Neuron (in vitro differentiated cells): ENCODE results near the gene DAND5.

Source experiments
- H2AFZ ChIP-seq: one replicate; pipeline ENCODE4 v1.6.1; 2013; ENCODE audit warnings: low read depth, mild to moderate bottlenecking, inconsistent platforms, low read length, moderate library complexity
- H3K27me3 ChIP-seq: one replicate; pipeline ENCODE4 v1.6.1; 2013; ENCODE audit warnings: low read length; ENCODE audit not compliant: insufficient read depth
- H3K36me3 ChIP-seq: one replicate; pipeline ENCODE4 v1.6.1; 2013; ENCODE audit warnings: low read length; ENCODE audit not compliant: insufficient read depth
- H3K4me1 ChIP-seq: one replicate; pipeline ENCODE4 v1.6.1; 2013; ENCODE audit warnings: low read length; ENCODE audit not compliant: insufficient read depth
- H3K4me3 ChIP-seq: 2 replicates; pipeline ENCODE4 v1.5.1; 2013; ENCODE audit warnings: mild to moderate bottlenecking, low read length, moderate library complexity
- H3K9me3 ChIP-seq: one replicate; pipeline ENCODE4 v1.6.1; 2013; ENCODE audit warnings: low read length

DAND5 gene

GRCh38 chr19:13014921-13015280, 45.5 kb downstream of the DAND5 start:
- Histone ChIP-seq H3K36me3 (no peaks in the 10 kb centered on the region), H2AFZ (no peak overlapping the region), H3K4me3 (no peak overlapping the region), H3K4me1 (peaks cover 2% of the 10 kb centered on the region), H3K27me3 (peaks cover 99% of the 10 kb centered on the region), H3K9me3 (peaks cover 4% of the 10 kb centered on the region)

GRCh38 chr19:13015361-13016223, 46.2 kb downstream of the DAND5 start:
- Histone ChIP-seq H3K36me3 (no peaks in the 10 kb centered on the region), H3K27me3 (peaks cover 99% of the 10 kb centered on the region), H3K9me3 (peaks cover 4% of the 10 kb centered on the region), H3K4me1 (peaks cover 2% of the 10 kb centered on the region), H3K4me3 (no peak overlapping the region), H2AFZ (no peak overlapping the region)

- H3K4me1 ChIP-seq, result peaks cover 2% of the 10 kb centered on the region
- no peaks in the 10 kb centered on the region for H3K36me3 ChIP-seq
- H2AFZ ChIP-seq, result no peak overlapping the region
- H3K9me3 ChIP-seq, result peaks cover 4% of the 10 kb centered on the region
- no peak overlapping the region for H3K4me3 ChIP-seq
- peaks cover 99% of the 10 kb centered on the region for H3K27me3 ChIP-seq
Measured at GRCh38 chr19:13016245-13016627, 46.9 kb downstream of the DAND5 start.

- Histone ChIP-seq H3K36me3 (no peaks in the 10 kb centered on the region), H3K9me3 (peaks cover 3% of the 10 kb centered on the region), H3K27me3 (peaks cover 99% of the 10 kb centered on the region), H3K4me1 (peaks cover 2% of the 10 kb centered on the region), H2AFZ (no peak overlapping the region), H3K4me3 (no peak overlapping the region)
Measured at GRCh38 chr19:13016628-13017305, 47.4 kb downstream of the DAND5 start.

GRCh38 chr19:13017306-13018034, 48.1 kb downstream of the DAND5 start:
- Histone ChIP-seq H3K4me3 (no peak overlapping the region), H3K4me1 (peaks cover 2% of the 10 kb centered on the region), H3K27me3 (peaks cover 99% of the 10 kb centered on the region)

GRCh38 chr19:13018035-13018914, 48.9 kb downstream of the DAND5 start:
- no peaks in the 10 kb centered on the region for H3K9me3 ChIP-seq
- peaks cover 98% of the 10 kb centered on the region for H3K27me3 ChIP-seq
- no peak overlapping the region for H2AFZ ChIP-seq
- peaks cover 2% of the 10 kb centered on the region for H3K4me1 ChIP-seq
- no peak overlapping the region for H3K4me3 ChIP-seq
- H3K36me3 ChIP-seq, result no peaks in the 10 kb centered on the region

More at GRCh38 chr19:13017306-13018034, 48.1 kb downstream of the DAND5 start:
- Histone ChIP-seq H3K9me3 (no peaks in the 10 kb centered on the region), H3K36me3 (no peaks in the 10 kb centered on the region), H2AFZ (no peak overlapping the region)

GRCh38 chr19:13019332-13019731, 50.0 kb downstream of the DAND5 start:
- H3K9me3 ChIP-seq, result no peaks in the 10 kb centered on the region
- H3K36me3 ChIP-seq, result no peaks in the 10 kb centered on the region
- H3K27me3 ChIP-seq, result peaks cover 93% of the 10 kb centered on the region
- H3K4me3 ChIP-seq, result no peak overlapping the region
- H3K4me1 ChIP-seq, result no peaks in the 10 kb centered on the region
- no peak overlapping the region for H2AFZ ChIP-seq

- H3K9me3 ChIP-seq, result no peaks in the 10 kb centered on the region
- no peak overlapping the region for H2AFZ ChIP-seq
- no peaks in the 10 kb centered on the region for H3K36me3 ChIP-seq
- H3K27me3 ChIP-seq, result peaks cover 93% of the 10 kb centered on the region
- no peak overlapping the region for H3K4me3 ChIP-seq
- no peaks in the 10 kb centered on the region for H3K4me1 ChIP-seq
Measured at GRCh38 chr19:13020002-13020414, 50.6 kb downstream of the DAND5 start.

GRCh38 chr19:13022111-13022858, 52.9 kb downstream of the DAND5 start:
- Histone ChIP-seq H3K4me3 (no peak overlapping the region), H3K36me3 (no peaks in the 10 kb centered on the region), H3K4me1 (no peaks in the 10 kb centered on the region), H2AFZ (no peak overlapping the region), H3K9me3 (no peaks in the 10 kb centered on the region), H3K27me3 (peaks cover 93% of the 10 kb centered on the region)

- Histone ChIP-seq H3K27me3 (peaks cover 93% of the 10 kb centered on the region), H2AFZ (no peak overlapping the region), H3K4me1 (no peaks in the 10 kb centered on the region), H3K9me3 (no peaks in the 10 kb centered on the region), H3K36me3 (no peaks in the 10 kb centered on the region), H3K4me3 (no peak overlapping the region)
Measured at GRCh38 chr19:13022859-13023636, 53.7 kb downstream of the DAND5 start.

- Histone ChIP-seq H3K27me3 (peaks cover 93% of the 10 kb centered on the region), H2AFZ (no peak overlapping the region), H3K4me3 (no peak overlapping the region), H3K4me1 (no peaks in the 10 kb centered on the region), H3K9me3 (no peaks in the 10 kb centered on the region), H3K36me3 (no peaks in the 10 kb centered on the region)
Measured at GRCh38 chr19:13023656-13024055, 54.3 kb downstream of the DAND5 start.
